GM19240 (cell line): ENCODE measurements around the gene MVK.

Experiments used
- DNase-seq: peaks from one replicate; pipeline ENCODE4 v3.0.0; 2011; ENCODE audit warnings: low spot score; ENCODE audit not compliant: insufficient read length

The MVK gene

DNA sequence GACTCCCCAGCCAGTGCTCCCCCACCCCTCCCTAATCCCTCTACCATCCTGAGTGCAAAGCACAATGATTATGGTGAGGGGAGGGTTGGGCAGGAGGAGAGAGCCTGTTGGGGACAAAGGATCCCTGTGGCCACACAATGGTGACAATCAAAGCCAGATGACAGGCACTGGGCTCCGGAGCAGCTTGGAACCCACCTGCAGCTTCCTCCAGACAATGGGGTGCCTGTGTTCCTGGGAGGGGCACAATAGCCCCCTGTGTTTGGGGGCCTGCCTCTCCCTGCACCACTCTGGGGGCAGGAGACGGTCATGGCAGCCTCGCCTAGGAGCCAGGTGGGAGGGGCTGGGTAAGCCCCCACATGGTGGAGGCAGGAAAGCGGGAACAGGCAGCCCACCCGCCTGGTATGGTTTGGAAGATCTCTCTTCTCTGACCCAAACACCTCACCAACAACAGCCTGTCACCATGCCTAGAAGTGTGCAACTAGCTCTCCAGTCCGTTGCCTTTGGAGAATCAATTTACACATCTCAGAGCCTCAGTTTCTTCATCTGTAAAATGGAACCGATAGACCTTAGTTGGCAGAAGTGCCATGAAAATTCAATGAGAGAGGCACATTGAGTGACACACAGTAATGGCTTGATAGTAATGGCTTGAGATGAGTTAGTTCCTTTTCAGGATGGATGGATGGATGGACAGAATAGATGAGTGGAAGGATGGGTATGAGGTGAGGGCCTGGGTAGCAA is 53.0 kb downstream of the MVK start:
- no peak for DNase-seq

DNA sequence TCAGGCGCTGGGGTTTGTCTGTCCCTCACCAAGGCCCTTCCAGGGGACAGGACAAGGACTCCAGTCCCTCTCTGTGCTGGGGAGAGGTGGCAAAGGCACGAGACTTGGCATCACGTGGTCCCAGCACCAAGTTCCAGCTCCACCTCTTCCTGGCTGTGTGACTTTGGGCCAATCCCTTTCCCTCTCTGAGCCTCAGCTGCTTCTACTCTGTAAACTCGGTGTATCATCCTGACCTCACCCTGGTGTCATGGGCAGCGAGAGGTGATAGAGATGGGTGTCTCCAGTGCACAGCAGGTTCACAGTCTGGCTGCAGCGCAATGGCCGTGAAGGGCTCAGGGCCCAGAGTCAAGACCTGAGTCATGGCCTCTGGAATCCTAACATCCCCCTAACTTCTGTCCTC is 54.0 kb downstream of the MVK start:
- DNase-seq, result no peak

- DNase-seq, result no peak
Observed at GRCh38 chr12:109630107-109630506, 56.5 kb downstream of the MVK start.

GRCh38 chr12:109630815-109631214 is 57.2 kb downstream of the MVK start:
- no peak for DNase-seq

DNA sequence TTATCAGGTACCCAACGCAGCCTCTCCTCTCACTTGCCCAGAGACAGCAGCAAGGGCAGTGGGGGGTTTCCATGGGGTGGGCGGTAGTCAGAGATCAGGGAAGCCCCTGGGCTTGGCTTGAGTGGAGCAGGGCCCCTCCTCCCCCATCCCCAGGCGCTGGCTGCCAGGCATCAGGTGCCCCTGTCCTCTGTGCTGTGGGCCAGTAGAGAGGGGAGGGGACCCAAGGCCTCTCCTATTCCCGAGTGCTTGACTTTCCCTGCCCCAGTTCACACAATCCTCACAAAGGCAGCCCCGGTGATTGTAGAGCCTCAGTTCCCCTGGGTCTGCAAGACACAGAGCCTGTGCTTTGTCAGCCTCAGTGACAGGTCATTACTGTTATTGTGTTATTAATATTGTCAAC is 57.7 kb downstream of the MVK start:
- DNase-seq, result no peak

DNA sequence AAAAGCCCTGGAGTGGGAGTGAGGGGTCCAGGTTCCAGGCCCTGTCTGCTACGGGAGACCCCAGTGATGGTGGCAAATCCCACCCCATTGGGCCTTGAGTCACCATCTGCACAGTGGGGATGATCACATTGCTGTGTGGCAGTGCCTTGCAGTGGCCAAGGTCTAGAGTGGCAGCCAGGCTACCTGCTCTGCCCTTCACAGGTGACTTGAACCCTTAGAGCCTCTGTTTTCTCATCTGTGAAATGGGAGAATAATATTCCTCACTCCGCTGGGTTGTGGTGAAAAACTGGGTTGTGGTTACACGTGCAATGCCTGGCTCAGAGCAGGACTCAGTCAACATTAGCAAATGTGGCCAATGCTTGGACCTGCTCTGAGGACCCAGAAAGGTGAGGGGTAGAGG is 58.2 kb downstream of the MVK start:
- no peak for DNase-seq

- no peak for DNase-seq
Observed at GRCh38 chr12:109632342-109632741, 58.7 kb downstream of the MVK start.

DNA sequence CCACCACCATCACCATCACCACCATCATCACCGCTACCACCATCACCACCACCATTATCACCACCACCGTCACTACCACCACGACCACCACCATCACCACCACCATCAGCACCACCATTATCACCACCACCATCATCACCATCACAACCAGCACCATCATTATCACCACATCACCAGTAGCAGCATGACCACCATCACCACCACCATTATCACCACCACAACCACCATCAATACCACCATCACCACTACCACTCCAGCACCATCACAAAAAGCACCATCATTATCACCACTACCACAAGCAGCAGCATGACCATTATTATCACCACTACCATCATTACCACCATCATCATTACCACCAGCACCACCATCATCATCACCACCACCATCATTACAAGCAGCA is 62.1 kb downstream of the MVK start:
- DNase-seq, result no peak

- DNase-seq, result no peak
Observed at GRCh38 chr12:109637348-109637747, 63.8 kb downstream of the MVK start.

DNA sequence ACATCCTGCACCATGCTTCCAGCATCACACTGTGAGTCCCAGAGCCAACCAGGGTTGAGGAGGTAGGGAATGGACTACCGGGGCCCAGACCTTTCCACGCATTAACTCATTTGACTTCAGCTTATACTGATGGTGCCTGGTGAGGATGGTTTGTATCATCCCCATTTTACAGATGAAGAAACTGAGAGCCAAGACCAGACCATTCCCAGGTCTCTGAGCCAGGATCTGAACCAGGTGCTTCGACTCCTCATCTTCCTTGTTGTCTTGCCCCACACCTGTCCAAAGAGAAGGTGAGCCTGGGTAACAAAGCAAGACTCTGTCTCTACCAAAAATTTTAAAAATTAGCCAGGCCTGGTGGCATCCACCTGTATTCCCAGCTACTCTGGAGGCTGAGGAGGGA is 64.4 kb downstream of the MVK start:
- no peak for DNase-seq

DNA sequence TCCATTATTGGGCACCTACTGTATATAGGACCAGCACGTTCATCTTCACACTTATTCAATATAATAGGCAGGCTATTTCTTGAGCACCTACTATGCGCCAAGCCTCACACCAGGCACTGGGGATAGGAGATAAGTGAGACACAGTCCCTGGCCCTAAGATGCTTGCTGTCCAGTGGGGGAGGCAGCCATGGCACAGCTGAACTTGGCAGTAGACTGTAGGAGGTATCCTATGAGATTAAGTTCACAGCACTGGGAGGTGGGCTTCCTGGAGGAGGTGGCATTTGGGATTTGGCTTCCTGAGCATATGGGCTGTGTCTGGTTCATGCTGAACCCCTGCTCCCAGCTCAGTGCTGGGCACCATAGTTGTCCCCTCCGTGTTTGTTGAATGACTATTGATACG is 65.1 kb downstream of the MVK start:
- no peak for DNase-seq

DNA sequence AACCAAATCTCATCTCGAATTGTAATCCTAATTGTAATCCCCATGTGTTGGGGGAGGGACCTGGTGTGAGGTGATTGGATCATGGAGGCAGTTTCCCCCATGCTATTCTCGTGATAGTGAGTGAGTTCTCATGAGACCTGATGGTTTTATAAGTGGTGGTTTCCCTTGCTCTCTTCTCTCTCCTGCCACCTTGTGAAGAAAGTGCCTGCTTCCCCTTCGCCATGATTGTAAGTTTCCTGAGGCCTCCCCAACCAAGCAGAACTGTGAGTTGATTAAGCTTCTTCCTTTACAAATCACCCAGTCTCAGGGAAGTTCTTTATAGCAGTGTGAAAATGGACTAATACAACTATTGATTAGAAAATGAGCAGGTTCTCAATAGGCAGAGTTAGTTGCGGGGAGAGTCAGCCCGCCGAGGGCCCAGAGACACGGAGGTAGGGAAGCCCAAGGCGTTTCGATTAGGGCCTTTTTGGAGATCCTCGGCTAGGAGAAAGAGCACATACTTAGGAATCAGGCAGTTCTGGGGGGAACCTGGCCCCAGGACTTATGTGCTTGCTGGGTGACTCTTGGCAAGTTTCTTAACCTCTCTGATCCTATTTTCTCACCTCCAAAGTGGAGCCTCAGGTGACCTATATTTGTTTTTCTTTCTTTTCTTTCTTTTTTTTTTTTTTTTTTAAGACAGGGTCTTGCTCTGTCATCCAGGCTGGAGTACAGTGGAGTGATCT is 65.7 kb downstream of the MVK start:
- DNase-seq, result no peak

DNA sequence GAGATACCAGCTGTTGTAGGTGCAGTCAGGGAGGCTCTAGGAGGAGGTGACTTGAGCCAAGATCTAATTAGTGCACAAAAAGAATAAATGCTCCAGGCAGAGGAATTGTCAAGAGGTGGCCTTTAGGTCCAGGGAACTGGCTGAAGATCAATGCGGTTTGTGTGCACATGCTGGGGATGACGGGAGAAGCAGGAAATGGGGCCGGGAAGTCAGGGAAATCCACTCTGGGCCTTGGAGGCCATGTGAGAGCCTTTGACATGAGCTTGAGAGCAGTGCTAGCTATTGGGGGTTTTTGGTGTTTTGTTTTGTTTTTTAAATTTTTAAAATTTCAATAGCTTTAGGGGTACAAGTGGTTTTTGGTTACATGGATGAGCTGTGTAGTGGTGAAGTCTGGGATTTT is 67.4 kb downstream of the MVK start:
- no peak for DNase-seq

- DNase-seq, result no peak
Observed at GRCh38 chr12:109641422-109641821, 67.8 kb downstream of the MVK start.

DNA sequence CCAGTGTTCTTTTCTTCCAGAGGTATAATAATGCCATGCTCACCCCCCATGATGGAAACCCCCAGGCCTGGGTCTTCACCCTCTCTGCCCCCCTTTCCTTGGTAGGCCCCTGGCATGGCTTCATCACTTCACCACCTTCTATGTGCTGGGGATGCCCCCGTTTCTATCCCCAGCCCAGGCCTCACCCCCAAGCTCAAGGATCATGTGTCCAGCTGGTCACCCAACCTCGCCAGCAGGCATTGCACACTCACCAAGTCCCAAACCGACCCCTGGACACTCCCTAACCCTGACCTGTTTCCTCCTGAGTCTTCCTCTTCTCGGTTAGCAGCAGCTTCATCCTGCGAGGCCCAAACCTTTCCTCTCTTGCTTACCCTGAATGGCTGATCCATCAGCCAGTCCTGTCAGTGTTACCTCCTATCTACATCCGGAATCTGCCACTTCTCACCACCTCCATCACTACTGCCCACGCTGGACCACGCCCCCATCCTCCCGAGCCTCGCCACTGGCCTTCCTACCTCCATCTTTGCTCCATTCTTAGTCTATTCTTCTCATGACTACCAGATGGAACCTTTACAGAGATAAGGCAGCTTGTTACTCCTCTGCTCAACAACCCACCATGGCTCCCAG is 69.0 kb downstream of the MVK start:
- DNase-seq, result no peak

- no peak for DNase-seq
Observed at GRCh38 chr12:109645194-109645593, 71.6 kb downstream of the MVK start.

GRCh38 chr12:109645708-109646107 is 72.1 kb downstream of the MVK start:
- DNase-seq, result no peak
